AG09319 (cell line): ENCODE data around the gene ATG16L2.
"Not testable (repeated sequence)": the region's sequence is repeated elsewhere in the genome, so short reads cannot be mapped to it uniquely, and the experiment has no call there.

ENCODE experiments used
- DNase-seq: peaks from one replicate; pipeline ENCODE4 v3.0.0-alpha.2; 2010; ENCODE audit warnings: low read depth; ENCODE audit errors: extremely low read depth
- TF ChIP-seq, protein P1 (sequence below): IDR thresholded peaks from 2 replicates; pipeline ENCODE4 v1.5.1; 2011; ENCODE audit warnings: low read depth, mild to moderate bottlenecking, inconsistent platforms, low read length, moderate library complexity

ATG16L2 gene

DNA sequence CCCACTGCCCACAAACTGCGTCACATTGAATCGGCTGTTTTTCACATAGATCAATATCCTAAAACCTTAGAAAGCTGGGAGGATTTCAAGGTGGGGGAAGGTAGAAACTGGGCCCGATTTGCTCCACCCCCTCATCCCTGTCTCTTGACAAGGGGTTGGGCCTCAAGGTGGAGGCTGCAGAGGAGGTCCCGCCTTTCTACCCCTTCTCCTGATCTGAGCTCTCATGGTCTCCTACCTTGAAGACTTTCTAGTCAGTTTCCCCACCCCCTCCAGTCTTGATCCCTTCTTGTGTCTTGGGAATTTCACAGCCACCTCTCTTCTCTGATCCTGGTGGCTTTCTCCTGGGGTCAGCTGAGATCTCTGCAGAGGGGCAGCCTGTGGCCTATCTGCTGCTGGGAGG lies 15.8 kb upstream of the ATG16L2 start:
- TF ChIP-seq, protein P1, sequence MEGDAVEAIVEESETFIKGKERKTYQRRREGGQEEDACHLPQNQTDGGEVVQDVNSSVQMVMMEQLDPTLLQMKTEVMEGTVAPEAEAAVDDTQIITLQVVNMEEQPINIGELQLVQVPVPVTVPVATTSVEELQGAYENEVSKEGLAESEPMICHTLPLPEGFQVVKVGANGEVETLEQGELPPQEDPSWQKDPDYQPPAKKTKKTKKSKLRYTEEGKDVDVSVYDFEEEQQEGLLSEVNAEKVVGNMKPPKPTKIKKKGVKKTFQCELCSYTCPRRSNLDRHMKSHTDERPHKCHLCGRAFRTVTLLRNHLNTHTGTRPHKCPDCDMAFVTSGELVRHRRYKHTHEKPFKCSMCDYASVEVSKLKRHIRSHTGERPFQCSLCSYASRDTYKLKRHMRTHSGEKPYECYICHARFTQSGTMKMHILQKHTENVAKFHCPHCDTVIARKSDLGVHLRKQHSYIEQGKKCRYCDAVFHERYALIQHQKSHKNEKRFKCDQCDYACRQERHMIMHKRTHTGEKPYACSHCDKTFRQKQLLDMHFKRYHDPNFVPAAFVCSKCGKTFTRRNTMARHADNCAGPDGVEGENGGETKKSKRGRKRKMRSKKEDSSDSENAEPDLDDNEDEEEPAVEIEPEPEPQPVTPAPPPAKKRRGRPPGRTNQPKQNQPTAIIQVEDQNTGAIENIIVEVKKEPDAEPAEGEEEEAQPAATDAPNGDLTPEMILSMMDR: no peak
- no peak for DNase-seq

- no peak for DNase-seq
Measured at GRCh38 chr11:72799441-72799840, 14.8 kb upstream of the ATG16L2 start.

GRCh38 chr11:72802822-72803221 lies 11.4 kb upstream of the ATG16L2 start:
- DNase-seq: no peak
- TF ChIP-seq, protein P1: no peak

More at GRCh38 chr11:72799441-72799840, 14.8 kb upstream of the ATG16L2 start:
- TF ChIP-seq, protein P1: no peak

DNA sequence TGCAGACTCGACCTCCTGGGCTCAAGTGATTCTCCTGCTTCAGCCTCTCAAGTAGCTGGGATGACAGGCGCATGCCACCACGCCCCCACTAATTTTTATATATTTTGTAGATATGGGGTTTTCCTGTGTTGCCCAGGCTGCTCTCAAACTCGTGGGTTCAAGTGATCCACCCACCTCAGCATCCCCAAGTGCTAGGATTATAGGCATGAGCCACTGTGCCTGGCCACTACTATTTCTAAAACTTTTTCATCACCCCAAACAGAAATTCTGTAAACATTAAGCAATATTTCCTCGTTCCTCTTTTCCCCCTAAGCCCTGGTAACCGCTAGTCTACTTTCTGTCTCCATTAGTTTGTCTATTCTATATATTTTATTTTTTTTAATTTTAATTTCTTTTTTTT lies 9.0 kb upstream of the ATG16L2 start:
- DNase-seq: no peak
- TF ChIP-seq, protein P1: no peak

- DNase-seq: not testable (repeated sequence)
Measured at GRCh38 chr11:72806378-72806777, 7.8 kb upstream of the ATG16L2 start.

GRCh38 chr11:72807021-72807693 lies 7.1 kb upstream of the ATG16L2 start:
- TF ChIP-seq, protein P1: no peak
- DNase-seq: no peak

DNA sequence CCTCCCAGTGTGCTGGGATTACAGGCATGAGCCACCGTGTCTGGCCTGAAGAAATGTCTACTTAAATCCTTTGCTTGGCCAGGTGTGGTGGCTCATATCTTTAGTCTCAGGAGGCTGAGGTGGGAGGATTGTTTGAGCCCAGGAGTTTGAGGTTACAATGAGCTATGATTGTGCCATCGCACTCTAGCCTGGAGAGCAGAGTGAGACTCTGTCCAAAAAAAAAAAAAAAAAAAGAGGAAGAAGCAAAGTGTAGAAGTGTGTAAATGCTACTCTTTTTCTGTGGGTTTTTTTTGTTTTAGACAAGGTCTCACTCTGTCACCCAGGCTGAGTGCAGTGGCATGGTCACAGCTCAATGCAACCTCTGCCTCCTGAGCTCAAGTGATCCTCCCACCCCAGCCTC lies 6.4 kb upstream of the ATG16L2 start:
- TF ChIP-seq, protein P1: no peak
- DNase-seq: no peak

DNA sequence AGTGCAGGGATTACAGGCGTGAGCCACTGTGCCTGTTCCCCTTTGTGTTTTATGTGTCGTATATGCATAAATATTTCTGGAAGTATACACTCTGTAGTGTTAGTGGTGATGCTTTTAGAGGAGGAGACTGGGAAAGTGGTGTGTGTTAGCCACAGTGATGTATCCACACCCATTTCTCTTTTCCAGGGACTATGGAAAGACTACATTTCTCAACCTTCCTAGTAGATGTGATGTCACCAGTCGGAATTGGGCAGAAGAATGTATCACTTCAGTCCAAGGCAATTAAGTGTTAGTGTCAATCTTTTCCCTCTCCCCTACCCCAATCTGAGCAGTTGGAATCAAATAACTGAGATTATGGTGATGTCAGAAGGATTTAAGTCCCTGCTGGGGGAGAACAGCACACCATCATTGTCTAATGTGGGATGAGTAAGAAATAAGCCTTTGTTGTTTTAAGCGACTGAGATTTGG lies 5.8 kb upstream of the ATG16L2 start:
- TF ChIP-seq, protein P1: no peak
- DNase-seq: no peak

DNA sequence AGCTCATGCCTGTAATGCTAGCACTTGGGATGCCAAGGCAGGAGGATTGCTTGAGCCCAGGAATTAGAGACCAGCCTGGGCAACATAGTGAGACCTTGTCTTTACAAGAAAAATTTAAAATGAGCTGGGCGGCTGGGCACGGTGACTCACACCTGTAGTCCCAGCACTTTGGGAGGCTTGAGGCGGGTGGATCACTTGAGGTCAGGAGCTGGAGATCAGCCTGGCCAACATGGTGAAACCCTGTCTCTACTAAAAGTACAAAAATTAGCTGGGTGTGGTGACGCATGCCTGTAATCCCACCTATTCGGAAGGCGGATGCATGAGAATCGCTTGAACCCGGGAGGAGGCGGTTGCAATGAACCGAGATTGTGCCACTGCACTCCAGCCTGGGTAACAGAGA lies 2.5 kb upstream of the ATG16L2 start:
- DNase-seq: not testable (repeated sequence)
